ENCODE results near the gene MKNK1. TPM values are rescaled to one million over a fixed set of nuclear protein-coding genes. Genes with fewer than 3 reads are reported as not detected.

The MKNK1 gene
- total RNA-seq, 1 experiment from 2014 or later: 12.9 TPM

DNA sequence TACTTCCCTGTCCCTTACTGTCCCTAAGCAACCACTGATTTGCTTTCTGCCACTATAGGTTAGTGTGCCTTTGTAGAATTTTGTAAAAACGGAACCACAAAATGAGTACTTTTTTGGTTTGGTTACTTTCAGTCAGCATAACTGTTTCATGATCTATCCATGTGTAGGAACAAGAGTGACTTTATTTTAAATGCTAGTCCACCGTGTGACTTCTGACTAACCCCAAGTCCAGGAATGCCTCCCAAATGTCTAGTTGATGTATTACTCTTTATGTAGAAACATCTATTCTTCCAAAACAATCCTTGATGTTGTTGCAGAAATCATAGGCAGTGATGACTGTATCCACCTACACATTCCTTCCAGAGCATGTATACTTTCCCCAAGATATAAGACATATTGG, 42.8 kb upstream of the MKNK1 start:
- H3K36me3 Mint-ChIP-seq (ENCODE audit: insufficient read depth in 1 of 3, low read depth in 3 of 3): peaks cover 23 to 42% (median 36%) of the 10 kb centered on the region in 3 experiments

More for the DNA sequence above, 42.8 kb upstream of the MKNK1 start:
- Mint-ChIP-seq H3K27ac (no peak overlapping the region), H3K9me3 (peaks cover 3 to 10% of the 10 kb centered on the region in 2 experiments; a peak in 3 of 5 replicates), H3K27me3 (ENCODE audit: low read depth) (no peaks in the 10 kb centered on the region), H3K4me3 (no peak overlapping the region), H3K4me1 (no peaks in the 10 kb centered on the region)
- Histone ChIP-seq H3T11ph (ENCODE audit: low read length) (no peak overlapping the region), H3K79me1 (ENCODE audit: insufficient read depth, low read depth, low read length, poor library complexity, severe bottlenecking) (no peaks in the 10 kb centered on the region), H3K56ac (ENCODE audit: insufficient read length, low read depth, low read length) (no peak overlapping the region), H3K27ac (ENCODE audit: insufficient read length, low read depth, low read length) (no peak overlapping the region), H4K20me1 (ENCODE audit: control insufficient read depth, insufficient read depth, insufficient read length) (no peaks in the 10 kb centered on the region), H3K27me3 (ENCODE audit: insufficient read depth, low read length) (no peaks in the 10 kb centered on the region), H4K91ac (ENCODE audit: insufficient read length, low read depth, low read length) (no peak overlapping the region), H3K23ac (ENCODE audit: insufficient read length, low read depth, low read length) (no peak overlapping the region), H2BK15ac (ENCODE audit: low read depth, low read length) (no peak overlapping the region), H2BK120ac (ENCODE audit: low read depth, low read length, poor library complexity, severe bottlenecking) (no peak overlapping the region), H3K18ac (ENCODE audit: insufficient read length, low read depth, low read length) (no peak overlapping the region), H3K4ac (ENCODE audit: low read depth, low read length) (no peak overlapping the region), H3K9ac (ENCODE audit: extremely low read depth, insufficient read length, low read length) (no peak overlapping the region), H2BK20ac (ENCODE audit: low read depth, low read length, poor library complexity, severe bottlenecking) (no peak overlapping the region), H3K9me3 (ENCODE audit: control insufficient read depth, low read depth, low read length) (no peaks in the 10 kb centered on the region), H2AFZ (ENCODE audit: low read length) (no peak overlapping the region), H3K4me1 (ENCODE audit: insufficient read depth, low read length) (no peaks in the 10 kb centered on the region), H4K8ac (replicated peaks; ENCODE audit: insufficient read length, low read depth, low read length) (no peak overlapping the region), H3K4me2 (ENCODE audit: insufficient read depth, insufficient read length, low read length) (no peak overlapping the region), H3K79me2 (ENCODE audit: insufficient read depth, low read length) (no peaks in the 10 kb centered on the region), H4K5ac (ENCODE audit: insufficient read length, low read depth, low read length) (no peak overlapping the region), H2AK5ac (ENCODE audit: insufficient read length, low read length) (no peak overlapping the region), H2BK5ac (ENCODE audit: insufficient read length, low read length) (no peak overlapping the region), H3K23me2 (ENCODE audit: insufficient read length, low read depth, low read length, poor library complexity, severe bottlenecking) (no peaks in the 10 kb centered on the region), H2BK12ac (ENCODE audit: insufficient read length, low read depth, low read length) (no peak overlapping the region), H3K14ac (ENCODE audit: insufficient read depth, low read length) (no peak overlapping the region)
- TF ChIP-seq, protein P1, sequence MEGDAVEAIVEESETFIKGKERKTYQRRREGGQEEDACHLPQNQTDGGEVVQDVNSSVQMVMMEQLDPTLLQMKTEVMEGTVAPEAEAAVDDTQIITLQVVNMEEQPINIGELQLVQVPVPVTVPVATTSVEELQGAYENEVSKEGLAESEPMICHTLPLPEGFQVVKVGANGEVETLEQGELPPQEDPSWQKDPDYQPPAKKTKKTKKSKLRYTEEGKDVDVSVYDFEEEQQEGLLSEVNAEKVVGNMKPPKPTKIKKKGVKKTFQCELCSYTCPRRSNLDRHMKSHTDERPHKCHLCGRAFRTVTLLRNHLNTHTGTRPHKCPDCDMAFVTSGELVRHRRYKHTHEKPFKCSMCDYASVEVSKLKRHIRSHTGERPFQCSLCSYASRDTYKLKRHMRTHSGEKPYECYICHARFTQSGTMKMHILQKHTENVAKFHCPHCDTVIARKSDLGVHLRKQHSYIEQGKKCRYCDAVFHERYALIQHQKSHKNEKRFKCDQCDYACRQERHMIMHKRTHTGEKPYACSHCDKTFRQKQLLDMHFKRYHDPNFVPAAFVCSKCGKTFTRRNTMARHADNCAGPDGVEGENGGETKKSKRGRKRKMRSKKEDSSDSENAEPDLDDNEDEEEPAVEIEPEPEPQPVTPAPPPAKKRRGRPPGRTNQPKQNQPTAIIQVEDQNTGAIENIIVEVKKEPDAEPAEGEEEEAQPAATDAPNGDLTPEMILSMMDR (conservative IDR thresholded peaks at IDR 0.05): no peak
- no peak for DNase-seq
- WGBS (ENCODE audit: extremely low coverage, insufficient read length, low lambda C conversion rate): no CpG with 5 or more reads among the region's 2 CpGs

Measured in H9 (cell line).